PC-3 (cell line): ENCODE measurements around the gene MYO16. TPM values are rescaled to one million over a fixed set of nuclear protein-coding genes. Genes with fewer than 3 reads are reported as not detected.

Source experiments
- ATAC-seq: fragments of 200-7000 bp; cut with Tn5 transposase; 2 replicates; pipeline ENCODE4 v1.9.1; 2020; ENCODE audit warnings: mild to moderate bottlenecking, moderate library complexity
- BruUV-seq: library from RNA; stranded (reverse); fragments of 400-500 nt; replicated peaks from 2 replicates; lab custom pipeline; 2021; lab: Mats Ljungman, UMichigan
- CTCF ChIA-PET: fragments of 300-600 bp; sonication (Branson Sonifier 250); formaldehyde crosslinking; loops from one replicate; lab custom pipeline; 2022; ENCODE audit warnings: antibody characterized with exemption; lab: Charles Lee
- POLR2A ChIA-PET: fragments of 300-600 bp; sonication (Branson Sonifier 250); formaldehyde crosslinking; loops from one replicate; lab custom pipeline; 2022; ENCODE audit warnings: antibody characterized with exemption; ENCODE audit not compliant: unreplicated experiment; lab: Charles Lee
- DNase-seq: peaks from one replicate; pipeline ENCODE4 v3.0.0-alpha.2; 2015
- H2AFZ ChIP-seq: fragments of 300-600 bp; sonication (generic); 2 replicates; pipeline ENCODE4 v1.6.0; 2016; ENCODE audit warnings: antibody characterized with exemption, low read length
- H3F3A ChIP-seq: fragments of 300-600 bp; sonication (generic); one replicate; pipeline ENCODE4 v1.6.0; 2017; ENCODE audit warnings: antibody characterized with exemption, low read length, control low read depth, mild to moderate bottlenecking; ENCODE audit not compliant: unreplicated experiment
- H3K27ac ChIP-seq: fragments of 300-600 bp; sonication (generic); 2 replicates; pipeline ENCODE4 v1.5.1; 2016; ENCODE audit warnings: mild to moderate bottlenecking, low read length
- H3K27me3 ChIP-seq: fragments of 300-600 bp; sonication (generic); 2 replicates; pipeline ENCODE4 v1.6.1; 2016; ENCODE audit warnings: low read length, mixed read lengths
- H3K36me3 ChIP-seq: fragments of 300-600 bp; sonication (generic); 2 replicates; pipeline ENCODE4 v1.6.1; 2016; ENCODE audit warnings: low read depth, mixed run types, low read length, mixed read lengths
- H3K4me1 ChIP-seq: fragments of 300-600 bp; sonication (generic); 2 replicates; pipeline ENCODE4 v1.5.1; 2016; ENCODE audit warnings: low read length; ENCODE audit not compliant: insufficient read depth
- H3K4me2 ChIP-seq: fragments of 300-600 bp; sonication (generic); 2 replicates; pipeline ENCODE4 v1.6.0; 2016; ENCODE audit warnings: low read length
- H3K4me3 ChIP-seq: fragments of 300-600 bp; sonication (generic); 2 replicates; pipeline ENCODE4 v1.5.1; 2016; ENCODE audit warnings: mild to moderate bottlenecking, low read length, mixed read lengths
- H3K79me2 ChIP-seq: fragments of 300-600 bp; sonication (generic); 2 replicates; pipeline ENCODE4 v1.6.1; 2017; ENCODE audit warnings: low read length, mixed read lengths
- H3K9ac ChIP-seq: fragments of 300-600 bp; sonication (generic); 2 replicates; pipeline ENCODE4 v1.6.0; 2016; ENCODE audit warnings: mild to moderate bottlenecking, low read length
- H3K9me2 ChIP-seq: fragments of 300-600 bp; sonication (generic); replicated peaks from 2 replicates; pipeline ENCODE4 v1.6.1; 2016; ENCODE audit warnings: mixed run types, low read length, mixed read lengths
- H3K9me3 ChIP-seq: fragments of 300-600 bp; sonication (generic); 2 replicates; pipeline ENCODE4 v1.6.1; 2016; ENCODE audit warnings: low read length, mixed read lengths
- H4K20me1 ChIP-seq: fragments of 300-600 bp; sonication (generic); 2 replicates; pipeline ENCODE4 v1.6.1; 2016; ENCODE audit warnings: low read length, mixed read lengths
- CTCF ChIP-seq: fragments of 300-600 bp; sonication (generic); conservative IDR thresholded peaks from 2 replicates; pipeline ENCODE4 v1.5.1; 2017; ENCODE audit warnings: antibody characterized with exemption, low read depth, mild to moderate bottlenecking, low read length
- EZH2 ChIP-seq: fragments of 300-600 bp; sonication (generic); IDR thresholded peaks from one replicate; pipeline ENCODE4 v1.6.1; 2017; ENCODE audit warnings: antibody characterized with exemption, mild to moderate bottlenecking, low read length; ENCODE audit not compliant: unreplicated experiment
- EZH2phosphoT487 ChIP-seq: fragments of 300-600 bp; sonication (generic); IDR thresholded peaks from 2 replicates; pipeline ENCODE4 v1.6.1; 2018; ENCODE audit warnings: mild to moderate bottlenecking, antibody characterized with exemption, low read length, borderline replicate concordance
- intact Hi-C: fragments of 100-400 bp; cut with micrococcal nuclease; formaldehyde crosslinking; loops from 2 replicates; pipeline ENCODE4 v1.9.0; 2023
- total RNA-seq: library from RNA; depleted of rRNA; stranded (reverse); fragments of >200 nt; gene quantifications from 2 replicates; pipeline ENCODE4 v1.2.3, GENCODE V29; 2014

The MYO16 gene
- total RNA-seq, 1 experiment from 2014 or later, result not detected

DNA sequence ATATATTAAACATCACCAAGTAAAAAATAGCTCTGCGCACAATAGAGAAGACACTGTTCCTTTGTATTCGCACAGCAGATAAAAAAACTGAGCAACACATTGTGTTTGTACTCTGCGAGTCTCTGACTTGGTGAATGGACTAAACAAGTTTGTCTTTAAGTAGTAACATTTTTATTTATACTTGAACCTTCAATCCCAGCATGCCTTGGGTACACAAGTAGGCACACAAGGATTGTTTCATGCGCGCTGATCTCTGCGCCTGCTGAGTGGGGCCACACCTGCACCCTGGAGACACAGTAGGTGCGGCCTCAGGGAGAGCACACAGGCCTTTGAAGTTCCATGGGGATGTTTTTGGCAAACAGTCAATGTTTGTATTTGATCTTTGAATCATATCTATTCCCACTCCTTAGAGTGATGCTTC, 318.9 kb downstream of the MYO16 start:
- CTCF ChIA-PET, result no interaction called here
- no peak for TF ChIP-seq EZH2
- no peak for TF ChIP-seq CTCF
- no peak for TF ChIP-seq EZH2phosphoT487
- Histone ChIP-seq H3K36me3 (no peaks in the 10 kb centered on the region), H3K4me1 (peaks cover 12% of the 10 kb centered on the region), H3K9ac (no peak overlapping the region), H2AFZ (no peak overlapping the region), H3F3A (no peaks in the 10 kb centered on the region), H3K4me3 (no peak overlapping the region), H3K27me3 (no peaks in the 10 kb centered on the region), H3K9me2 (no peaks in the 10 kb centered on the region), H3K4me2 (no peak overlapping the region), H4K20me1 (no peaks in the 10 kb centered on the region), H3K27ac (no peak overlapping the region), H3K79me2 (no peaks in the 10 kb centered on the region), H3K9me3 (no peaks in the 10 kb centered on the region)
- intact Hi-C loops, result no loop called here
- peak; percentile 67 for DNase-seq
- BruUV-seq, result no TSS peak
- POLR2A ChIA-PET, result no interaction called here
- ATAC-seq, result peak; percentile 70

- no peak overlapping the region for H3K9ac ChIP-seq
- H3K36me3 ChIP-seq, result no peaks in the 10 kb centered on the region
- no peak overlapping the region for H2AFZ ChIP-seq
- ATAC-seq (no peak), DNase-seq (no peak)
- TF ChIP-seq CTCF, result no peak
- no peak for TF ChIP-seq EZH2phosphoT487
- H3K4me2 ChIP-seq, result no peak overlapping the region
- H3K79me2 ChIP-seq, result no peaks in the 10 kb centered on the region
- H3K27ac ChIP-seq, result no peak overlapping the region
- peaks cover 12% of the 10 kb centered on the region for H3K4me1 ChIP-seq
- no peaks in the 10 kb centered on the region for H3K27me3 ChIP-seq
- ChIA-PET CTCF (no interaction called here), POLR2A (no interaction called here)
- intact Hi-C loops, result loop anchor here (10.0 kb wide), 1 partner anchor 324 kb away; no protein-coding TSS in a partner anchor
- no peaks in the 10 kb centered on the region for H4K20me1 ChIP-seq
- H3K4me3 ChIP-seq, result no peak overlapping the region
- H3K9me2 ChIP-seq, result no peaks in the 10 kb centered on the region
- BruUV-seq, result no TSS peak
- H3K9me3 ChIP-seq, result no peaks in the 10 kb centered on the region
- H3F3A ChIP-seq, result no peaks in the 10 kb centered on the region
These were observed 321.1 kb downstream of the MYO16 start for GRCh38 chr13:108950333-108951010.

DNA sequence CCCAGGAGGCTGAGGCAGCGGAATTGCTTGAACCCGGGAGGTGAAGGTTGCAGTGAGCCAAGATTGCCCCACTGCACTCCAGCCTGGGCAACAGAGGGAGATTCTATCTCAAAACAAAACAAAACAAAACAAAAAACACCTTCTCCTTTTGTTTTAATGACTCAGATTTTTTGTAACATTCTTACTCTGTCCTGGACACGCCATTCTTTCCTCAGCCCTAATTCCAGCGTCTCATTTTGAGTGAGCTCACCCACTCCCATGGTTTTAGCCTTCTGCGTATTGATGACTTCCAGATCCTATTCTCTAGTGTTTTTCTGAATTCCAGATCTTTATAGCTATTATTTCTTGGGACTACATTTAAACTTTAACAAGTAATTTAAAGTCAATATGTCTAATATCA, 326.3 kb downstream of the MYO16 start:
- ChIA-PET POLR2A (no interaction called here), CTCF (no interaction called here)
- no peak overlapping the region for H2AFZ ChIP-seq
- 0 out of 2 replicates have a peak, but pooled peaks cover 6% of the 10 kb centered on the region for H3K4me1 ChIP-seq
- no TSS peak for BruUV-seq
- H3K79me2 ChIP-seq, result no peaks in the 10 kb centered on the region
- H3K27me3 ChIP-seq, result no peaks in the 10 kb centered on the region
- ATAC-seq, result no peak
- no peak overlapping the region for H3K4me3 ChIP-seq
- intact Hi-C loops, result loop anchor here (2.0 to 10.0 kb wide), 2 partner anchors 37 to 319 kb away; no protein-coding TSS in a partner anchor
- H3K4me2 ChIP-seq, result no peak overlapping the region
- no peak overlapping the region for H3K9ac ChIP-seq
- no peaks in the 10 kb centered on the region for H3K9me3 ChIP-seq
- H3F3A ChIP-seq, result no peaks in the 10 kb centered on the region
- no peak overlapping the region for H3K27ac ChIP-seq
- no peak for DNase-seq
- no peaks in the 10 kb centered on the region for H4K20me1 ChIP-seq
- TF ChIP-seq EZH2 (no peak), CTCF (no peak), EZH2phosphoT487 (no peak)
- no peaks in the 10 kb centered on the region for H3K9me2 ChIP-seq
- H3K36me3 ChIP-seq, result no peaks in the 10 kb centered on the region
